Small intestine (tissue), 7 donors: Measurements from ENCODE around the gene SLC17A2. TPM values are rescaled to one million over a fixed set of nuclear protein-coding genes. Genes with fewer than 3 reads are reported as not detected.
A peak's percentile ranks its signal among the peaks of the same experiment; 100 is the strongest.

Experiments used
- DNase-seq, 2 donors: peaks; one replicate each; pipeline versions ENCODE4 v3.0.0 to v3.0.0-alpha.2; 2013
- FAIRE-seq: peaks from 2 replicates; lab custom pipeline; 2012; peaks lifted over from hg19 to GRCh38; lab: Jason Lieb, UNC
- H3K27ac ChIP-seq, 3 donors: one replicate each; pipeline ENCODE4 v1.5.1; 2013; ENCODE audit warnings: low read length in 2 of 3, mild to moderate bottlenecking in 2 of 3, control low read depth in 1 of 3, inconsistent platforms in 1 of 3, low read depth in 1 of 3, moderate library complexity in 1 of 3
- H3K27me3 ChIP-seq, 3 donors: one replicate each; pipeline ENCODE4 v1.6.1; 2013; ENCODE audit warnings: low read length in 3 of 3, inconsistent platforms in 1 of 3; ENCODE audit not compliant: control insufficient read depth in 3 of 3, insufficient read depth in 3 of 3
- H3K36me3 ChIP-seq, 3 donors: one replicate each; pipeline ENCODE4 v1.6.1; 2013; ENCODE audit warnings: low read length in 3 of 3, inconsistent platforms in 1 of 3, low read depth in 1 of 3, mild to moderate bottlenecking in 1 of 3, moderate library complexity in 1 of 3; ENCODE audit not compliant: control insufficient read depth in 3 of 3, insufficient read depth in 2 of 3
- H3K4me1 ChIP-seq, 3 donors: one replicate each; pipeline ENCODE4 v1.6.1; 2013; ENCODE audit warnings: low read length in 2 of 3, inconsistent platforms in 1 of 3, low read depth in 1 of 3, mild to moderate bottlenecking in 1 of 3, moderate library complexity in 1 of 3; ENCODE audit not compliant: control insufficient read depth in 3 of 3, insufficient read depth in 2 of 3
- H3K4me3 ChIP-seq, 3 donors: one replicate each; pipeline ENCODE4 v1.5.1; 2013; ENCODE audit warnings: low read length in 3 of 3, control low read depth in 1 of 3, inconsistent platforms in 1 of 3, low read depth in 1 of 3, mild to moderate bottlenecking in 1 of 3, moderate library complexity in 1 of 3
- H3K9me3 ChIP-seq, 2 donors: one replicate each; pipeline ENCODE4 v1.6.1; 2013; ENCODE audit warnings: low read depth in 1 of 2, low read length in 1 of 2; ENCODE audit not compliant: control insufficient read depth in 2 of 2, insufficient read depth in 1 of 2
- WGBS, 3 donors: extraction: QIAGEN DNeasy Blood & Tissue Kit; methylation state at CpG; one replicate each; pipeline ENCODE4 v1.1.7; 2013; 5-methylcytosine and 5-hydroxymethylcytosine counted together
- polyA plus RNA-seq, 4 donors: library from polyadenylated mRNA; stranded (reverse) in 3 of 4; unstranded in 1 of 4; fragments of 200-250 nt in 3 of 4; fragments of 120-200 nt in 1 of 4; gene quantifications; one replicate each; pipeline versions ENCODE4 v1.2.1 to v1.2.3, GENCODE V29; 2013
- donor health status: healthy with polysubstance abuse.
- donor health status: control.
- donor health status: control.
- donor health status: Bipolar disorder and iron deficiency.
- donor health status: healthy.

The SLC17A2 gene
- polyA plus RNA-seq, 4 donors = 0.04 TPM; not detected in 3

DNA sequence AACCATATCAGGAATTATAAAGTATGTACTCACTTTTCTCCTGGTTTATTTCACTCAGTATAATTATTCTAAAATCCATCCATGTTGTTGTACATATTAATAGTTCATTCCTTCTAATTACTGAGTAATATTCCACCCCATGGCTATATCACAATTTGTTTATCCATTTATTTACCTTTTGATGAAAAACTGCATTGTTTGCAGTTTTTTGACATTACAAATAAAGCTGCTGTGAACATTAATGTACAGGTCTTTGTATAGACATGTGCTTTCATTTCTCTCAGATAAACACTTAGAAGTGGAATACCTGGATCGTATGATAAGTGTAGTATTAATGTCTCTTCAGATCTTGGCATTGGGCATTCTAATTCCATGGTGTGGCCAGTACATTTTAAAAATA is 60.7 kb downstream of the SLC17A2 start:
- no peak overlapping the region for H3K4me3 ChIP-seq
- H3K9me3 ChIP-seq = no peaks in the 10 kb centered on the region
- FAIRE-seq (no peak), DNase-seq (no peak)
- WGBS, 3 donors = 40 to 85% (median 78%) methylated on average over 1 of the region's 1 CpG
- no peaks in the 10 kb centered on the region for H3K4me1 ChIP-seq
- peaks cover 0 to 2% (median 0%) of the 10 kb centered on the region in 3 donors for H3K27me3 ChIP-seq
- no peaks in the 10 kb centered on the region for H3K36me3 ChIP-seq
- no peak overlapping the region for H3K27ac ChIP-seq

GRCh38 chr6:25868436-25869183 is 61.9 kb downstream of the SLC17A2 start:
- DNase-seq (peak in 1 of 2 donors; percentile 6), FAIRE-seq (no peak)
- H3K36me3 ChIP-seq = no peaks in the 10 kb centered on the region
- no peaks in the 10 kb centered on the region for H3K9me3 ChIP-seq
- 66 to 75% (median 69%) methylated on average over 3 of the region's 3 CpGs for whole genome bisulfite sequencing, 3 donors
- no peak overlapping the region for H3K27ac ChIP-seq
- no peaks in the 10 kb centered on the region for H3K4me1 ChIP-seq
- peaks cover 0 to 3% (median 0%) of the 10 kb centered on the region in 3 donors for H3K27me3 ChIP-seq
- H3K4me3 ChIP-seq = no peak overlapping the region

- 50 to 68% (median 57%) methylated on average over 3 of the region's 3 CpGs for WGBS, 3 donors
- no peaks in the 10 kb centered on the region for H3K36me3 ChIP-seq
- H3K4me1 ChIP-seq = no peaks in the 10 kb centered on the region
These were observed 64.5 kb downstream of the SLC17A2 start for GRCh38 chr6:25866011-25866410.

DNA sequence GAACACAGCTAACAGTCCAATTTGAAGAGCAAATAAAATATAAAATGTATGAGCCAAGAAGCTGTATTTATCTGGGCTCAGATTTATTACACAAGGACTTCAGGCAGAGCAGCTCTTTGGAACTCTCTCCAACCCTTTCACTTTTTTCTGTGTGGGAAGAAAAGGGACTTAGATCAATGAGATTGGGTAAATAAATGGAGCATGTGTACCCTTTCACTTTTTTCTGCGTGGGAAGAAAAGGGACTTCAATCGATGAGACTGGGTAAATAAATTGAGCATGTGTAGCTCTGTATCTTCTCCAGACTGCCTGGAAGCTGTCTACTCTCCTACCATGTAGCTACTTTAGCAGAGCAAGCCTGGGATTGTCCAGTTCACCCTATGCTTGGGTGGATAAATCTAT is 67.1 kb downstream of the SLC17A2 start:
- FAIRE-seq = no peak
- no peak overlapping the region for H3K4me3 ChIP-seq
- H3K36me3 ChIP-seq = no peaks in the 10 kb centered on the region
- peaks cover 0 to 2% (median 0%) of the 10 kb centered on the region in 3 donors for H3K27me3 ChIP-seq
- H3K4me1 ChIP-seq = no peaks in the 10 kb centered on the region
- no peak overlapping the region for H3K27ac ChIP-seq
- H3K9me3 ChIP-seq = no peaks in the 10 kb centered on the region
- 26 to 54% (median 53%) methylated on average over 2 of the region's 2 CpGs for WGBS, 3 donors
- no peak for DNase-seq

More at GRCh38 chr6:25866011-25866410, 64.5 kb downstream of the SLC17A2 start:
- Histone ChIP-seq H3K4me3 (no peak overlapping the region), H3K27ac (peak overlapping the region in 1 of 3 donors; percentile 66), H3K9me3 (no peaks in the 10 kb centered on the region), H3K27me3 (peaks cover 0 to 3% (median 0%) of the 10 kb centered on the region in 3 donors)
- peak in 1 of 2 donors; percentile 35 for DNase-seq
- no peak for FAIRE-seq

Other genes with a start within 250 kb of the SLC17A2 start
- gene SLC17A4, start 175.9 kb downstream of the SLC17A2 start, polyA plus RNA-seq = 10 to 100 TPM in 3 of 4 donors, 1 to 10 TPM in 1; 3.1 to 46.8 (median 19.9) TPM
- under 1 TPM in 1 of 4 donors, not detected in 3; 0.07 TPM for gene SLC17A1, start 98.6 kb downstream of the SLC17A2 start, polyA plus RNA-seq
- under 1 TPM in 2 of 4 donors, not detected in 2; 0.04 to 0.55 TPM for gene SLC17A3, start 56.4 kb downstream of the SLC17A2 start, polyA plus RNA-seq
- 10 to 100 TPM in 1 of 4 donors, 1 to 10 TPM in 3; 3.5 to 16.4 (median 6.1) TPM for gene TRIM38, start 32.1 kb upstream of the SLC17A2 start, polyA plus RNA-seq
- gene HFE, start 156.7 kb upstream of the SLC17A2 start, polyA plus RNA-seq = 10 to 100 TPM in 1 of 4 donors, 1 to 10 TPM in 2, under 1 TPM in 1; 0.67 to 16.1 (median 4.9) TPM